HepG2 (cell line): ENCODE data around the gene CADM4. TPM values are rescaled to one million over a fixed set of nuclear protein-coding genes. Genes with fewer than 3 reads are reported as not detected.

Source experiments
- ATAC-seq: fragments of 200-7000 bp; cut with Tn5 transposase; 3 replicates; pipeline ENCODE4 v1.9.1; 2020; ENCODE audit warnings: mild to moderate bottlenecking, moderate library complexity
- BruUV-seq: library from RNA; stranded (reverse); fragments of 400-500 nt; replicated peaks from 2 replicates; lab custom pipeline; 2021; lab: Mats Ljungman, UMichigan
- CTCF ChIA-PET: fragments of 300-600 bp; formaldehyde crosslinking; extraction: SDS; loops from one replicate; lab custom pipeline; 2021; ENCODE audit warnings: low total read pairs, inconsistent platforms, low intra/inter-chr PET ratio; lab: Yijun Ruan, JAX
- POLR2A ChIA-PET: fragments of 350-600 bp; sonication (Branson Sonifier 250); formaldehyde crosslinking; loops from one replicate; lab custom pipeline; 2020; ENCODE audit warnings: antibody characterized with exemption, inconsistent platforms; lab: Yijun Ruan, JAX
- DNase-seq: peaks from one replicate; pipeline ENCODE4 v3.0.0-alpha.2; 2015; ENCODE audit warnings: low spot score
- FAIRE-seq: peaks from 3 replicates; lab custom pipeline; 2011; peaks lifted over from hg19 to GRCh38; lab: Jason Lieb, UNC
- H2AFZ ChIP-seq: one replicate; pipeline ENCODE4 v1.6.1; 2011; ENCODE audit warnings: low read length, inconsistent platforms
- H3K27ac ChIP-seq: fragments of 300-600 bp; 3 replicates; pipeline ENCODE4 v1.8.0; 2011; ENCODE audit warnings: mixed run types, mild to moderate bottlenecking, mixed read lengths, low read length, inconsistent platforms; ENCODE audit not compliant: insufficient read depth; ENCODE audit errors: extremely low read length
- H3K27me3 ChIP-seq, 2 experiments: fragments of 200-600 bp in 1 of 2; 2 replicates in 1 of 2; 3 replicates in 1 of 2; pipeline versions ENCODE4 v1.6.0 to v1.8.0; 2011; ENCODE audit warnings: low read length in 2 of 2, mild to moderate bottlenecking in 2 of 2, moderate library complexity in 2 of 2, inconsistent platforms in 1 of 2; ENCODE audit not compliant: insufficient read depth in 2 of 2, control insufficient read depth in 1 of 2
- H3K36me3 ChIP-seq, 2 experiments: fragments of 200-600 bp in 1 of 2; replicated peaks in 1 of 2; 2 replicates in 1 of 2; 3 replicates in 1 of 2; pipeline versions ENCODE4 v1.5.1 to v1.8.0; 2011; ENCODE audit warnings: low read length in 2 of 2, inconsistent platforms in 1 of 2; ENCODE audit not compliant: insufficient read depth in 2 of 2, control insufficient read depth in 1 of 2
- H3K4me1 ChIP-seq: 2 replicates; pipeline ENCODE4 v1.5.1; 2012; ENCODE audit warnings: low read length, inconsistent platforms; ENCODE audit not compliant: insufficient read depth
- H3K4me2 ChIP-seq: 2 replicates; pipeline ENCODE4 v1.6.0; 2011; ENCODE audit warnings: low read depth, low read length, inconsistent platforms
- H3K4me3 ChIP-seq, 3 experiments: fragments of 200-600 bp in 1 of 3; sonication (generic), shearing (Covaris generic) in 1 of 3; replicated peaks in 1 of 3; 2 replicates each; pipeline ENCODE4 v1.5.1; 2011 to 2016; ENCODE audit warnings: low read length in 3 of 3, inconsistent platforms in 2 of 3, low read depth in 2 of 3, mild to moderate bottlenecking in 2 of 3, control low read depth in 1 of 3, mixed read lengths in 1 of 3; ENCODE audit not compliant: insufficient read depth in 1 of 3
- H3K79me2 ChIP-seq: one replicate; pipeline ENCODE4 v1.6.1; 2011; ENCODE audit warnings: low read length, inconsistent platforms; ENCODE audit not compliant: insufficient read depth
- H3K9ac ChIP-seq: 2 replicates; pipeline ENCODE4 v1.6.0; 2011; ENCODE audit warnings: mild to moderate bottlenecking, low read depth, low read length, inconsistent platforms; ENCODE audit not compliant: insufficient read depth
- H3K9me3 ChIP-seq: 2 replicates; pipeline ENCODE4 v1.5.1; 2012; ENCODE audit warnings: mild to moderate bottlenecking, low read length
- H4K20me1 ChIP-seq: 2 replicates; pipeline ENCODE4 v1.6.0; 2011; ENCODE audit warnings: inconsistent platforms, mild to moderate bottlenecking, low read length, moderate library complexity; ENCODE audit not compliant: insufficient read depth
- BRCA1 ChIP-seq: sonication (generic); formaldehyde crosslinking; IDR thresholded peaks from 2 replicates; pipeline ENCODE4 v1.4.0; 2020; ENCODE audit warnings: missing genetic modification reagents
- CBX1 ChIP-seq: IDR thresholded peaks from one replicate; pipeline ENCODE4 v1.6.1; 2016; ENCODE audit warnings: antibody characterized with exemption, low read depth
- DR1 ChIP-seq: sonication (generic); formaldehyde crosslinking; IDR thresholded peaks from 2 replicates; pipeline ENCODE4 v1.8.0; 2021; ENCODE audit warnings: mild to moderate bottlenecking, missing genetic modification reagents, inconsistent platforms
- HHEX ChIP-seq: IDR thresholded peaks from 2 replicates; pipeline ENCODE4 v1.6.1; 2016; ENCODE audit warnings: control low read depth
- SMYD3 ChIP-seq: sonication (generic); formaldehyde crosslinking; IDR thresholded peaks from 2 replicates; pipeline ENCODE4 v1.8.1; 2023; ENCODE audit warnings: mild to moderate bottlenecking, missing genetic modification reagents
- XBP1 ChIP-seq: sonication (generic); formaldehyde crosslinking; IDR thresholded peaks from 2 replicates; pipeline ENCODE4 v1.5.0; 2020; ENCODE audit warnings: missing genetic modification reagents
- ZFP36L2 ChIP-seq: sonication (generic); formaldehyde crosslinking; IDR thresholded peaks from 2 replicates; pipeline ENCODE4 v1.4.0; 2020; ENCODE audit warnings: missing genetic modification reagents
- ZNF441 ChIP-seq: sonication (generic); formaldehyde crosslinking; IDR thresholded peaks from 2 replicates; pipeline ENCODE4 v1.7.0; 2021; ENCODE audit warnings: missing genetic modification reagents, borderline replicate concordance
- ZNF460 ChIP-seq: sonication (generic); formaldehyde crosslinking; IDR thresholded peaks from 2 replicates; pipeline ENCODE4 v1.5.1; 2020; ENCODE audit warnings: missing genetic modification reagents, mild to moderate bottlenecking, borderline replicate concordance
- ZSCAN22 ChIP-seq: sonication (generic); formaldehyde crosslinking; IDR thresholded peaks from 2 replicates; pipeline ENCODE4 v1.4.0; 2020; ENCODE audit warnings: mild to moderate bottlenecking, missing genetic modification reagents
- ZSCAN25 ChIP-seq: sonication (generic); formaldehyde crosslinking; IDR thresholded peaks from 2 replicates; pipeline ENCODE4 v1.8.0; 2022; ENCODE audit warnings: mild to moderate bottlenecking, missing genetic modification reagents
- WGBS: methylation state at CpG from one replicate; pipeline ENCODE4 v1.1.6; 2017; ENCODE audit warnings: low lambda C conversion rate; 5-methylcytosine and 5-hydroxymethylcytosine counted together
- in situ Hi-C: cut with HindIII; loops from 2 replicates; pipeline ENCODE4 v1.10.0; 2017; ENCODE audit warnings: low pct_unique_long_range_greater_than_20kb; ENCODE audit not compliant: extremely low pct_ligation_motif_present
- intact Hi-C: fragments of 100-400 bp; cut with micrococcal nuclease; formaldehyde crosslinking; loops from one replicate; pipeline ENCODE4 v1.10.0; 2022; ENCODE audit not compliant: unreplicated experiment
- polyA plus RNA-seq, 8 experiments: library from polyadenylated mRNA; depleted of rRNA in 3 of 8; stranded (reverse) in 7 of 8; unstranded in 1 of 8; fragments of >200 nt; fragmentation: Illumina TruSeq in 4 of 8; extraction: Trizol in 4 of 8; gene quantifications; 2 replicates each; pipeline versions ENCODE4 v1.2.1 to v1.2.3, GENCODE V29; 2011 to 2016; ENCODE audit warnings: low read depth in 4 of 8, missing spikeins in 1 of 8, mixed read lengths in 1 of 8; ENCODE audit not compliant: insufficient read depth in 1 of 8
- total RNA-seq, 5 experiments: library from RNA; depleted of rRNA; stranded (reverse); fragments of >200 nt; fragmentation: Illumina TruSeq; extraction: Trizol; gene quantifications; 2 replicates each; pipeline ENCODE4 v1.2.3, GENCODE V29; 2016; ENCODE audit warnings: low read depth in 1 of 5
- TF ChIP-seq, protein P1 (sequence below): sonication (generic); formaldehyde crosslinking; IDR thresholded peaks from 2 replicates; pipeline ENCODE4 v1.5.1; 2020; ENCODE audit warnings: mild to moderate bottlenecking, missing genetic modification reagents, moderate library complexity
- TF ChIP-seq, protein P2 (sequence below): sonication (generic); formaldehyde crosslinking; conservative IDR thresholded peaks from 2 replicates; pipeline ENCODE4 v1.4.0; 2020; ENCODE audit warnings: missing genetic modification reagents

CADM4 gene
- total and polyA plus RNA-seq, 2 of the 13 experiments (the other 11 are each of a cell fraction or from before 2014, with no cell fraction given): 8.5 to 16.0 TPM

DNA sequence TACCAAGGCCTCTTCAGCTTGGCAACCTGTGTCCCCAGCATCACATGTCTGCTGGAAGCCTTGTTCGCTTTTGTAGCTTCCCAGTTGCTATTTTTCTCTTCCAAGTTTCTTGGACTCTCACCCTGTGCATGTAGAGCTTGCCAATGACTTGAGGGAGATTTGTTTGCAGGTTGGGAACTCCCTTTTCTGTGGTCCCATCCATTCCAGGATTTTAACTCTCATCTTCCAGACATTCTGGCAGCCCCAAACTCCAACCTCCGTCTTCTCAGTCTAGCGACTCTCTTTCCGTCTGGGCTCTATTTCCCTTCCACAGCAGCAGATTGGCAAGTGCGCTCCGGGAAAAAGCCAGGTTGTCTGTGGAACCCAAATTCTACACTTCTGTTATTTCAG lies 21.3 kb upstream of the CADM4 start:
- ChIA-PET POLR2A (no interaction called here), CTCF (no interaction called here)
- H3K27me3 ChIP-seq: no peaks in the 10 kb centered on the region; a peak in 1 of 5 replicates
- no peak for ATAC-seq
- no peak overlapping the region for H3K9ac ChIP-seq
- no peak for FAIRE-seq
- H3K9me3 ChIP-seq: no peaks in the 10 kb centered on the region
- no peak overlapping the region for H3K4me2 ChIP-seq
- BruUV-seq: no TSS peak
- H3K79me2 ChIP-seq: no peaks in the 10 kb centered on the region
- H3K36me3 ChIP-seq: no peaks in the 10 kb centered on the region
- DNase-seq: no peak
- no peak overlapping the region for H3K4me3 ChIP-seq
- TF ChIP-seq ZNF460 (CRISPR knock-in tag): no peak
- no peak for TF ChIP-seq BRCA1 (CRISPR knock-in tag)
- TF ChIP-seq ZSCAN22 (CRISPR knock-in tag): no peak
- TF ChIP-seq ZNF441 (CRISPR knock-in tag): no peak
- TF ChIP-seq HHEX (CRISPR knock-in tag): no peak
- TF ChIP-seq ZSCAN25 (CRISPR knock-in tag): no peak
- TF ChIP-seq DR1 (CRISPR knock-in tag): no peak
- TF ChIP-seq XBP1 (CRISPR knock-in tag): no peak
- no peak overlapping the region for H2AFZ ChIP-seq
- WGBS: 92% methylated on average over 6 of the region's 6 CpGs
- in situ Hi-C loops: no loop called here
- intact Hi-C loops: loop anchor here (10.0 kb wide), 1 partner anchor 104 kb away; no protein-coding TSS in a partner anchor
- no peaks in the 10 kb centered on the region for H4K20me1 ChIP-seq
- no peak overlapping the region for H3K27ac ChIP-seq
- H3K4me1 ChIP-seq: no peaks in the 10 kb centered on the region

DNA sequence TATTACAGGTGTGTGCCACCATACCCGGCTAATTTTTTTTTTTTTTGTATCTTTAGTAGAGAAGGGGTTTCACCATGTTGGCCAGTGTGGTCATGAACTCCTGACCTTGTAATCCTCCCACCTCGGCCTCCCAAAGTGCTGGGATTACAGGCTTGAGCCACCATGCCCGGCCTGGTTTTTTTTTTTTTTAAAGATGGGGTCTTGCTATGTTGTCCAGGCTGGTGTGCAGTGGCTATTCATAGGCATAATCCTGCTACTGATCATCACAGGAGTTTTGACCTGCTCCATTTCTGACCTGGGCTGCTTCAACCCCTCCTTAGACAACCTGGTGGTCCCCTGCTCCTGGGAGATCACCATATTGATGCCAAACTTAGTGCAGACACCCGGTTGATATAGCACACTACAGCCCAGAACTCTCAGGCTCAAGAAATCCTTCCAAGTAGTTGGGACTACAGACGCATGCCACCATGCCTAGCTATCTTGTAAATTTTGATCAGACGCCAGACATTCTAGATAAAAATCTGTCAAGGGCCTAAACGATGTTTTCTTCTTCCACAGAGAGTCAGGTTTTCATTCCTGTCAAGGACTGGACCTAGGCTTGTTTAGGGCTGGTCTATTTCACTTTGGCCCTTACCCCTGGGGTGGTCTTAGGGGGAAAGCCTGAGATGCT lies 20.8 kb upstream of the CADM4 start:
- POLR2A ChIA-PET: no interaction called here
- no peak for FAIRE-seq
- no peaks in the 10 kb centered on the region; a peak in 1 of 5 replicates for H3K27me3 ChIP-seq
- no peaks in the 10 kb centered on the region for H3K9me3 ChIP-seq
- no peaks in the 10 kb centered on the region for H4K20me1 ChIP-seq
- CTCF ChIA-PET: no interaction called here
- no peak for ATAC-seq
- 78% methylated on average over 7 of the region's 7 CpGs for WGBS
- in situ Hi-C loops (no loop called here), intact Hi-C loops (loop anchor here (10.0 kb wide), 1 partner anchor 104 kb away; no protein-coding TSS in a partner anchor)
- DNase-seq: no peak
- BruUV-seq: no TSS peak
- no peak overlapping the region for H2AFZ ChIP-seq
- no peaks in the 10 kb centered on the region for H3K4me1 ChIP-seq
- no peak overlapping the region for H3K9ac ChIP-seq
- no peak overlapping the region for H3K4me2 ChIP-seq
- no peak overlapping the region for H3K27ac ChIP-seq
- no peaks in the 10 kb centered on the region for H3K36me3 ChIP-seq
- no peak overlapping the region for H3K4me3 ChIP-seq
- no peaks in the 10 kb centered on the region for H3K79me2 ChIP-seq
- TF ChIP-seq, protein P1, sequence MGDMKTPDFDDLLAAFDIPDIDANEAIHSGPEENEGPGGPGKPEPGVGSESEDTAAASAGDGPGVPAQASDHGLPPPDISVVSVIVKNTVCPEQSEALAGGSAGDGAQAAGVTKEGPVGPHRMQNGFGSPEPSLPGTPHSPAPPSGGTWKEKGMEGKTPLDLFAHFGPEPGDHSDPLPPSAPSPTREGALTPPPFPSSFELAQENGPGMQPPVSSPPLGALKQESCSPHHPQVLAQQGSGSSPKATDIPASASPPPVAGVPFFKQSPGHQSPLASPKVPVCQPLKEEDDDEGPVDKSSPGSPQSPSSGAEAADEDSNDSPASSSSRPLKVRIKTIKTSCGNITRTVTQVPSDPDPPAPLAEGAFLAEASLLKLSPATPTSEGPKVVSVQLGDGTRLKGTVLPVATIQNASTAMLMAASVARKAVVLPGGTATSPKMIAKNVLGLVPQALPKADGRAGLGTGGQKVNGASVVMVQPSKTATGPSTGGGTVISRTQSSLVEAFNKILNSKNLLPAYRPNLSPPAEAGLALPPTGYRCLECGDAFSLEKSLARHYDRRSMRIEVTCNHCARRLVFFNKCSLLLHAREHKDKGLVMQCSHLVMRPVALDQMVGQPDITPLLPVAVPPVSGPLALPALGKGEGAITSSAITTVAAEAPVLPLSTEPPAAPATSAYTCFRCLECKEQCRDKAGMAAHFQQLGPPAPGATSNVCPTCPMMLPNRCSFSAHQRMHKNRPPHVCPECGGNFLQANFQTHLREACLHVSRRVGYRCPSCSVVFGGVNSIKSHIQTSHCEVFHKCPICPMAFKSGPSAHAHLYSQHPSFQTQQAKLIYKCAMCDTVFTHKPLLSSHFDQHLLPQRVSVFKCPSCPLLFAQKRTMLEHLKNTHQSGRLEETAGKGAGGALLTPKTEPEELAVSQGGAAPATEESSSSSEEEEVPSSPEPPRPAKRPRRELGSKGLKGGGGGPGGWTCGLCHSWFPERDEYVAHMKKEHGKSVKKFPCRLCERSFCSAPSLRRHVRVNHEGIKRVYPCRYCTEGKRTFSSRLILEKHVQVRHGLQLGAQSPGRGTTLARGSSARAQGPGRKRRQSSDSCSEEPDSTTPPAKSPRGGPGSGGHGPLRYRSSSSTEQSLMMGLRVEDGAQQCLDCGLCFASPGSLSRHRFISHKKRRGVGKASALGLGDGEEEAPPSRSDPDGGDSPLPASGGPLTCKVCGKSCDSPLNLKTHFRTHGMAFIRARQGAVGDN (CRISPR knock-in tag): no peak
- TF ChIP-seq ZFP36L2 (CRISPR knock-in tag) (no peak), SMYD3 (CRISPR knock-in tag) (no peak), CBX1 (no peak)
- TF ChIP-seq, protein P2, sequence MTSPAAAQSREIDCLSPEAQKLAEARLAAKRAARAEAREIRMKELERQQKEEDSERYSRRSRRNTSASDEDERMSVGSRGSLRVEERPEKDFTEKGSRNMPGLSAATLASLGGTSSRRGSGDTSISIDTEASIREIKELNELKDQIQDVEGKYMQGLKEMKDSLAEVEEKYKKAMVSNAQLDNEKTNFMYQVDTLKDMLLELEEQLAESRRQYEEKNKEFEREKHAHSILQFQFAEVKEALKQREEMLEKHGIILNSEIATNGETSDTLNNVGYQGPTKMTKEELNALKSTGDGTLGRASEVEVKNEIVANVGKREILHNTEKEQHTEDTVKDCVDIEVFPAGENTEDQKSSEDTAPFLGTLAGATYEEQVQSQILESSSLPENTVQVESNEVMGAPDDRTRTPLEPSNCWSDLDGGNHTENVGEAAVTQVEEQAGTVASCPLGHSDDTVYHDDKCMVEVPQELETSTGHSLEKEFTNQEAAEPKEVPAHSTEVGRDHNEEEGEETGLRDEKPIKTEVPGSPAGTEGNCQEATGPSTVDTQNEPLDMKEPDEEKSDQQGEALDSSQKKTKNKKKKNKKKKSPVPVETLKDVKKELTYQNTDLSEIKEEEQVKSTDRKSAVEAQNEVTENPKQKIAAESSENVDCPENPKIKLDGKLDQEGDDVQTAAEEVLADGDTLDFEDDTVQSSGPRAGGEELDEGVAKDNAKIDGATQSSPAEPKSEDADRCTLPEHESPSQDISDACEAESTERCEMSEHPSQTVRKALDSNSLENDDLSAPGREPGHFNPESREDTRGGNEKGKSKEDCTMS: no peak
